ENCODE measurements around the gene ACTN4.

ACTN4 gene

DNA sequence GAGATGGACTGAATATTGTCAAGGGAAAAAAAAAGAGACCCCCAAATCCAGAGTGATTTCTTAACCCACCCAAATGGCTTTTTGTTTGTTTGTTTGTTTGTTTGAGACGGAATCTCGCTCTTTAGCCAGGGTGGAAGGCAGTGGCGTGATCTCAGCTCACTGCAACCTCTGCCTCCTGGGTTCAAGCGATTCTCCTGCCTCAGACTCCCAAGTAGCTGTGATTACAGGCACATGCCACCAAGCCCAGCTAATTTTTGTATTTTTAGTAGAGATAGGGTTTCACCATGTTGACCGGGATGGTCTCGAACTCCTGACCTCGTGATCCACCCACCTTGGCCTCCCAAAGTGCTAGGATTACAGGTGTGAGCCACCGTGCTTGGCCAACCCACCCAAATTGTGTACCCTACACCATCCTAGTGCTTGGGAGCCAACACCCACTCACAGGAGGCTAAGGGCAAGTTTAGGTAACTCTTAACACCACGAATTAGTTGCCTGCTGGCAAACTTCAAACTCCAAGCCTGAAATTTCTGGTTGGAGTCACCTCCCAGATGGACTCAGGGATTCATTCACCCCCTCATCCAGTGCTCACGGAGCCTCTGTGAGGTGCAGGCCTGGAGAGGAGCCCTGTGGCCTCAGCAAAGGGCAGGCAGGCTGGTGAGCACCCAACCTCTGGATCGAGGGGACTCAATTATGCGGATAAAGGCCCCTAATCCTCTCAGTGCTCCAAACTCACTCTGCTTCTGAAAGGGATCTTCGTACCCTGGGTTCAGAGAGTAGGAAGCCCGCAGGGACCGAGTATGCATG lies 37.6 kb downstream of the ACTN4 start:
- no peaks in the 10 kb centered on the region for H4K20me1 ChIP-seq (ENCODE audit: insufficient read depth, low read length)
- no peaks in the 10 kb centered on the region for H3K9me3 ChIP-seq (ENCODE audit: insufficient read depth, low read length)
- H3K9ac ChIP-seq (ENCODE audit: low read length) = peak overlapping the region; percentile 52
- peak overlapping the region; percentile 53 for H3K4me3 ChIP-seq (ENCODE audit: low read length)
- H3K36me3 ChIP-seq (replicated peaks; ENCODE audit: low read depth, low read length) = peaks cover 26% of the 10 kb centered on the region
- TF ChIP-seq CTCF (IDR thresholded peaks at IDR 0.05; ENCODE audit: low read depth, low read length) (no peak), EZH2phosphoT487 (IDR thresholded peaks at IDR 0.05; ENCODE audit: low read depth) (no peak)
- H3K79me2 ChIP-seq (ENCODE audit: low read length) = peaks cover 97% of the 10 kb centered on the region
- H3K27me3 ChIP-seq (ENCODE audit: low read depth, low read length) = no peaks in the 10 kb centered on the region
- H3K4me2 ChIP-seq (ENCODE audit: low read length) = peak overlapping the region; percentile 72
- peak overlapping the region; percentile 82 for H3K27ac ChIP-seq (ENCODE audit: low read length)
- no peak overlapping the region for H2AFZ ChIP-seq (ENCODE audit: low read depth, low read length)
- peaks cover 69% of the 10 kb centered on the region for H3K4me1 ChIP-seq (ENCODE audit: low read length)

DNA sequence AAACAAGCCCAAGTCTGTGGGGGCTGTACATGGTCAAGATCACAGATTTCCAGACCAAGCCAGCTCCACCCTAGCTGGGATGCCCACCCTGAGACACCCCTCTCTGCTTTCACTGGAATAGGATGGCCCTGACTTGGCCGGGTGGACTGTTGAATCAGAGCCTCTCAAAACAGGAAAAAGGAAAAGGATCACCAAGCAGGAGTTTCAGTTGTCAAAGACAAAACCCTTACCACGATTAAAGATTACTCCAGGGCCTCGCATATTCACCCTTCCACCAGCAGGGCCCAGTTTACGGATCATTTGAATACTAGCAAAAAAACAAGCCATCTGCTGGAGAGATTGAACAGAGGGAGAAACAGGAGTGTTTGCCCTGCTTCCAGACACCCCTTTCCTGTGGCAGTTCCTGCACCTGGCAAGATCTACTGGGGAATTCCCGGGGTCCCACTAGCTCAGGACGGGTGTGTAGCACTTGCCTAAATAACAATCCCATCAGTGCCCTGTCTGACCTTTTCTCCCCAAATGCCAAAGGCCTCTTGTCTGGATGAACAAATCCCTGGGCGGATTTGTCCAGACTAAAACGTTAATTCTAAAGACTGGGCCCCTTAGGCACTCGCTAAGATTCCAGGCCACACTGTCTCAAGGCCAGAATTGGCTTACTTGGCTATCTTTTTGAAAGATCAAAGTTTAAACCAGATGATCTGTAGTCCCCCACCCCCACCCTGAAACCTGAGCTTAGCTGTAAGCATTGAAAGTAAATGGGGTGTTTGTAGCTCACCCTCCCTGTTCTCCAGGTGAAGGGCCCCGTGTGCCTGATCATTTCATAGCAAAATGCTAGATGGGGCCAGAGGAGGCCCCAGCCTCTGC lies 38.4 kb downstream of the ACTN4 start:
- peaks cover 26% of the 10 kb centered on the region for H3K36me3 ChIP-seq (replicated peaks; ENCODE audit: low read depth, low read length)
- H3K9ac ChIP-seq (ENCODE audit: low read length) = peak overlapping the region; percentile 52
- H3K4me3 ChIP-seq (ENCODE audit: low read length) = peak overlapping the region; percentile 18; the same call in 1 of the 2 replicates
- H3K27me3 ChIP-seq (ENCODE audit: low read depth, low read length) = no peaks in the 10 kb centered on the region
- H4K20me1 ChIP-seq (ENCODE audit: insufficient read depth, low read length) = no peaks in the 10 kb centered on the region
- H3K9me3 ChIP-seq (ENCODE audit: insufficient read depth, low read length) = no peaks in the 10 kb centered on the region
- peak overlapping the region; percentile 82 for H3K27ac ChIP-seq (ENCODE audit: low read length)
- peaks cover 69% of the 10 kb centered on the region for H3K4me1 ChIP-seq (ENCODE audit: low read length)
- H3K79me2 ChIP-seq (ENCODE audit: low read length) = peaks cover 98% of the 10 kb centered on the region
- TF ChIP-seq CTCF (IDR thresholded peaks at IDR 0.05; ENCODE audit: low read depth, low read length) = peak; percentile 27; the same call in 1 of the 2 replicates
- no peak for TF ChIP-seq EZH2phosphoT487 (IDR thresholded peaks at IDR 0.05; ENCODE audit: low read depth)
- H3K4me2 ChIP-seq (ENCODE audit: low read length) = peak overlapping the region; percentile 72
- no peak overlapping the region for H2AFZ ChIP-seq (ENCODE audit: low read depth, low read length)

DNA sequence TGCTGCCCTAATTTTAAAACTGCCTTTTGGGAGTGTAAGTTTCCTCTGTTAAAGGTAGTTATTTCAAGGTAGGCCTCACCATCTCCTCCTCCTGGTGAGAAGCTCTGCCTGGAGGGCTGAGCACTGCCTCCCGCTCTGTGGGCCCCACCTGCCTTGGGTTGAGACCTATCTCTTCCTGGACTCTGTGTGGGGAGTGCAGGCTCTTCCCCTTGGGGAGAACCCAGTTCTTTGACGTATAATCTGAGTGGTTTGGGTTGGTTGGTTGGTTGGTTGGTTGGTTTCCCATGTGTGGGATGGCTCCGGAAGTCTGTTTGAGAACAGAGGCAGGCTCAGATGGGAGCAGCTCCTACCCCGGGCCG lies 39.1 kb downstream of the ACTN4 start:
- Histone ChIP-seq H4K20me1 (ENCODE audit: insufficient read depth, low read length) (no peaks in the 10 kb centered on the region), H3K9me3 (ENCODE audit: insufficient read depth, low read length) (no peaks in the 10 kb centered on the region), H3K9ac (ENCODE audit: low read length) (peak overlapping the region; percentile 52), H3K27me3 (ENCODE audit: low read depth, low read length) (no peaks in the 10 kb centered on the region), H3K79me2 (ENCODE audit: low read length) (peaks cover 96% of the 10 kb centered on the region), H3K4me3 (ENCODE audit: low read length) (peak overlapping the region; percentile 18; the same call in 1 of the 2 replicates), H3K36me3 (replicated peaks; ENCODE audit: low read depth, low read length) (peaks cover 23% of the 10 kb centered on the region), H3K27ac (ENCODE audit: low read length) (peak overlapping the region; percentile 82), H2AFZ (ENCODE audit: low read depth, low read length) (no peak overlapping the region), H3K4me2 (ENCODE audit: low read length) (peak overlapping the region; percentile 72), H3K4me1 (ENCODE audit: low read length) (peaks cover 69% of the 10 kb centered on the region)
- no peak for TF ChIP-seq CTCF (IDR thresholded peaks at IDR 0.05; ENCODE audit: low read depth, low read length)

- Histone ChIP-seq H3K9ac (ENCODE audit: low read length) (no peak overlapping the region), H3K27ac (ENCODE audit: low read length) (no peak overlapping the region), H3K4me3 (ENCODE audit: low read length) (no peak overlapping the region), H3K9me3 (ENCODE audit: insufficient read depth, low read length) (no peaks in the 10 kb centered on the region), H3K4me1 (ENCODE audit: low read length) (peaks cover 70% of the 10 kb centered on the region), H4K20me1 (ENCODE audit: insufficient read depth, low read length) (peaks cover 11% of the 10 kb centered on the region; the same call in 1 of the 2 replicates), H2AFZ (ENCODE audit: low read depth, low read length) (no peak overlapping the region), H3K27me3 (ENCODE audit: low read depth, low read length) (no peaks in the 10 kb centered on the region), H3K79me2 (ENCODE audit: low read length) (peaks cover 95% of the 10 kb centered on the region), H3K36me3 (replicated peaks; ENCODE audit: low read depth, low read length) (peaks cover 14% of the 10 kb centered on the region), H3K4me2 (ENCODE audit: low read length) (peak overlapping the region; percentile 61; the same call in 1 of the 2 replicates)
- TF ChIP-seq CTCF (IDR thresholded peaks at IDR 0.05; ENCODE audit: low read depth, low read length) (no peak), EZH2phosphoT487 (IDR thresholded peaks at IDR 0.05; ENCODE audit: low read depth) (no peak)
Observed at GRCh38 chr19:38687837-38688378, 40.5 kb downstream of the ACTN4 start.

Data from OCI-LY3 (cell line).